HG03135 (cell line): ENCODE measurements around the gene ISLR.

Experiments used
- ATAC-seq: cut with Tn5 transposase; IDR thresholded peaks from one replicate; pipeline ENCODE4 v1.9.1; 2021; ENCODE audit warnings: mild to moderate bottlenecking, moderate library complexity; ENCODE audit not compliant: unreplicated experiment

ISLR gene

DNA sequence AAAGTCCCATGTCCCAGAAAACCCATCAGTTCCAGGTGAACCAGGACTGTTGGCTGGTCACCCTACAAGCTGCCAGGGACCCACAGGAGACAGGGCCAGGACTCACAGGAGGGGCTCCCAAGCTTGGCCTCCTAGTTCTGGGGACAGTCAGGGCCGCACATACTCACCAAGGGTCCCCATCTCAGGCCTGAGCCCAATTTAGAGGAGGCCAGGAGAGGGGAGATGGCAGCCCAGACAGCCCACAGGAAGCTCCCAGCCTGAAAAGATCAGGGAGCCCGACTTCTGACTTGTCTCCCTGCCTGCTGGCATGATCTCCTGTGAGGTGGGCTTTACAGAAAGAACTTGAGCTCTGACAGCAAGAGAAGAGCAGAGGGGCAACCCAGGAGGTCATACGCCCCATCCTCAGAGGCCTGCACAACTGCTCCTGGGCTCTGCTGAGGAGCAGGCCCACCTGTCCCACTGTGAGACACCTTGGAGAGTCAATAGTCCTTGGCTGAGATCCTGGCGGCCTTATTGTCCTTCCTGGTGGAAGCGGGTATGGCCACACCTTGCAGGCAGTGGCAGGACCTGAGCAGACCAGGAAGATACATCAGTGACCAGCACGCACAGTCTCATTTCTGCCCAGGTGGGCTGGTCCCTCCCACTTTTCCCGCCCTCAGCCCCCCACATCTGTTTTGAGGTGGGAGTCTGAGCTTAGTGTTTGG lies 2.5 kb upstream of the ISLR start:
- no peak for ATAC-seq

DNA sequence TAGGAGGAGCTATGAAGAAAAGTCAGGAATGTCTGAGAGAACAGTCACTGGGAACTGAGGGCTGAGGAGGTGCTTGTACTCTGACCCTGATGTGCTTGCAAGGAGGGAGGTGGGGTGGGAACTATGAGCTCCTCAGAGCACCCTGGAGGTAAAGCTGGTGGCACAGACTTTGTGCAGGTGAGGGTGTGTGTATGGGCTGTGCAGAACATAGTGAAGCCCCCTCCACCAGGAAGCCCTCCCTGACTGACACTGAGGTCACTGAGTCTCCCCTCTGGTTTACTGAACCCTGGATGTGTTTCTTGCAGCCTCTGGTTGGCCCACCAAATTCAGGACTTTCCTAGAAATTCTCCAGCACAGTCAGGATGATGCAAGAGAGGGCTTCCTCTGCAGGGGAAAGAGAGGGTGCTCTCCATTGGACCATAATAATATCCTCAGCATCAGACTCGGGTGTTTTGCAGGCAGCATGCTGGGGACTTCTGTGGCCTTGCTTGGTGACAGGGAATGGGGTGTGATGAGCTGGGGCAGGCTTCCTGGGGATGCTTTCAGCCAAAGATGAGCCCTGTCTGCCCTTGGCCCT lies 1.5 kb upstream of the ISLR start:
- no peak for ATAC-seq

DNA sequence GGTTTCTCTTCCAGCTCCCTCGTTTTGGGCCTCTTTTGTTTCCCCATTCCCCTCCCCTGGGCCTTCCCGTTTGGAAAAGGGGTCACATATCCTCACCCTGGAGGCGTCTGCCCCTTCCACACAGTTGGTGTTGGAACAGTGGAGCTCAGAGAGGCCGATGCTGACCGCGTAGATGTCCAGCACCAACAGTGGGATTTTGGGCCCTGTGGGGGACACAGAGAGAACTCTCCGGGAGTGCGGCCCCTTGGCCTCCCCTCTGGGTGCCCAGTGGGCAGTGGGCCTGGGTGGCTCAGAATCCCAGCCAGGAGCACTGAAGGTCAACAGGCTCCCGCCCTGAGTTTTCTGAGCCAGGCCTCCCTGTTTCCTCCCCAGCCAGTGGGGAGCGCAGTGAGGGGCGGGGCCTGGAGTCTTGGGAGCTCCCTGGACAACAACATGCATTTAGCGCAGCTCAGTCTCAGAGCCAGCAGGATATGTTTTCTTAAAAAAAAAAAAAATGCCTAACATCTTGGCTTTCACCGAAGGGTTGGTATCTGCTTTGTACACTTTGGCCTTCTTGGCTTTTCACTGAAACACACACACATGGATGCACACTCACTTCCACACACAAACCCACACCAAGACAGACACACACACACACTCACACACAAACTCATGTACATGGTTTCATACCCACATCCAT lies 670 bp upstream of the ISLR start:
- ATAC-seq, result no peak

- ATAC-seq, result no peak
Observed at GRCh38 chr15:74174219-74174957, 878 bp downstream of the ISLR start.

DNA sequence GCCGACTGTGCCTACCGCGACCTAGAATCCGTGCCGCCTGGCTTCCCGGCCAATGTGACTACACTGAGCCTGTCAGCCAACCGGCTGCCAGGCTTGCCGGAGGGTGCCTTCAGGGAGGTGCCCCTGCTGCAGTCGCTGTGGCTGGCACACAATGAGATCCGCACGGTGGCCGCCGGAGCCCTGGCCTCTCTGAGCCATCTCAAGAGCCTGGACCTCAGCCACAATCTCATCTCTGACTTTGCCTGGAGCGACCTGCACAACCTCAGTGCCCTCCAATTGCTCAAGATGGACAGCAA lies 1.4 kb downstream of the ISLR start:
- ATAC-seq, result no peak

GRCh38 chr15:74175271-74176191 lies 2.0 kb downstream of the ISLR start:
- ATAC-seq, result no peak

DNA sequence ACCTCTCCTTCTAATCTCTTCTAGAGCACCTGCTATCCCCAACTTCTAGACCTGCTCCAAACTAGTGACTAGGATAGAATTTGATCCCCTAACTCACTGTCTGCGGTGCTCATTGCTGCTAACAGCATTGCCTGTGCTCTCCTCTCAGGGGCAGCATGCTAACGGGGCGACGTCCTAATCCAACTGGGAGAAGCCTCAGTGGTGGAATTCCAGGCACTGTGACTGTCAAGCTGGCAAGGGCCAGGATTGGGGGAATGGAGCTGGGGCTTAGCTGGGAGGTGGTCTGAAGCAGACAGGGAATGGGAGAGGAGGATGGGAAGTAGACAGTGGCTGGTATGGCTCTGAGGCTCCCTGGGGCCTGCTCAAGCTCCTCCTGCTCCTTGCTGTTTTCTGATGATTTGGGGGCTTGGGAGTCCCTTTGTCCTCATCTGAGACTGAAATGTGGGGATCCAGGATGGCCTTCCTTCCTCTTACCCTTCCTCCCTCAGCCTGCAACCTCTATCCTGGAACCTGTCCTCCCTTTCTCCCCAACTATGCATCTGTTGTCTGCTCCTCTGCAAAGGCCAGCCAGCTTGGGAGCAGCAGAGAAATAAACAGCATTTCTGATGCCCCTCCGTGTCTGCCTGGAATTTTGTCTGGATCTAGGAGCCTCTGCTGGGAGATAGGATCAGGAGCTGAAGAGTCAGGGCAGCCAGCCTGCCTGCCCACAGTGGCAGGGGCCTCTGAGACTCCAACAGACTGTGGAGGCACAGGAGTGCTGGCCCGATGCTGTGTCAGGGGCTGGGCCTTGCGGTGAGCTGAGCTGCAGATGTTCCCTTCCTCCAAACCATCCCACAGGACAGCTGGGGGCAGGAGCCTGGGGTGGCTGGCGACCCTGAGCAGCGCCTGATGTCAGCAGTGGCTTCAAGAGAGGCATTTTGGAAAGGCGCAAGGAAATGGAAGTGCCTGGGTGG lies 3.0 kb downstream of the ISLR start:
- no peak for ATAC-seq

DNA sequence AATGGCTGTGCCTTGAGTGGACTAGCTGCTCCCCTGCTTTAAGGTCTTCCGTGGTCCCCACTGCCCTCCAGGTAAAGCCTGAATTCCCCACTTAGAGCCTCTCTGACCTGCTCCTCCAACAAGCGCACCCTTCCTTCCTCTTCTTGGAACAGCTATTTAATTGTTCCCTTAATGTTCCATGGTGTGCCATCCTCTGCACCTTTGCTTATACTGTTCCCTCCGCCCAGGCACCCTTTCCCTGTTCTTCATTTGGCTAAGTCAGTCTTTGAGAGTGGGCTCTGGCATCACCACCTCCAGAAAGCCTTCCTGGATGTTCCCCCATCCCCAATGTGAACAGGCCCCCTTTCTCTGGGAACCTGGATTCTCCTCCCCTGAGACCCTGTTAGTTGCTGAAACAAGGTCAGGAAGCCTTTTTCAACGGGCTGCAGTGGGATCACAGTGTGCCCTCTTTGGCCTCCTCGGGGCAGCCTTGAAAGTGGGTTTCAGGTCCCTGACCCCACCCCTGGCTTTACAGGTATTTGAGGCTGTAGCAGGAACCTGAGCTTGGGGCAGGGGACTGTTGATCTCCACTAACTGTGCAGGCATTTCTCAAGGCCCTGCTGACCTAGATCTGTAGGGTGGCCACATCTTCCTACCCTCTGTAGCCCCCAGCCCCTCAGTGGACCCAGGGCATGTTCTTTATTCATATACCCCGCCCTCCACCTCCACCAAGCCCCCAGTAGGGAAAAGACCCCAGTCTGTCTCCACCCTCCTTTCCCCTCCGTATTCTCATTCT lies 5.0 kb downstream of the ISLR start:
- ATAC-seq, result no peak

DNA sequence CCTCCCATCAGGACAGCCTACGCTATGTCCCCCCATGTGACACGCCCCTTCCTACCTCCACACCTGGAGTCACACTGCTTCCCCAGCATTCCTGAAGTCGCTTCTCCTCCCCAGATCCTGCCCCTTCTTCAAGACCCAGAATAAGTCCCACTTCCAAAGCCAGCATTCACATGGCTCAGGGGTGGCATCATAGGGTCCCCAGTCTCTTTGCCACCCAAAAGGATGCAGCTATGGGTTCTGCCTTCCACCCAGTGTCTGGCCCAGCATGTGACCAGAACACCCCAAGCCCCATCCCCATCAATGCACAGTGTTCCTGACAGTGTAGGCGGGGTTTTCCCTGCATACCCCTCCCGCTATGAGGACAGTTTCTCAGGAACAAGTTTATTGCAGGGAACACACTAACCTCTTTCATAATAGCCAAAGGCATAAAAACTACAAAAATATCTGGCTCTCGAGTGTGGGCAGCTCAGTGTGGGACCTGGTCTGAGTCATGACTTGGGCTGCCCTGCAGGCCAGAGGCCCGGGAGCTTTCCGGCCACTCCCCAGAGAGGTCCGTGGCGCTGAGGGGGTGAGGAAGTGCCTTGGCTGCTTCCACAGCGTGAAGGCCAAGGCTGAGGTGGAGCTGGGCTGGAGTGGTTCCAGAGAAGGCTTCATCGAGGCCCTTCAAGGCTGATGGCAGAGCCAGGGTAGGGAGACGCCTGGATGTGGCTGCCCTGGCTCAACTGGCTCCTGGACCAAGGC lies 5.8 kb downstream of the ISLR start:
- ATAC-seq, result no peak

- no peak for ATAC-seq
Observed at GRCh38 chr15:74179983-74180880, 6.7 kb downstream of the ISLR start.

- no peak for ATAC-seq
Observed at GRCh38 chr15:74180881-74181602, 7.5 kb downstream of the ISLR start.

DNA sequence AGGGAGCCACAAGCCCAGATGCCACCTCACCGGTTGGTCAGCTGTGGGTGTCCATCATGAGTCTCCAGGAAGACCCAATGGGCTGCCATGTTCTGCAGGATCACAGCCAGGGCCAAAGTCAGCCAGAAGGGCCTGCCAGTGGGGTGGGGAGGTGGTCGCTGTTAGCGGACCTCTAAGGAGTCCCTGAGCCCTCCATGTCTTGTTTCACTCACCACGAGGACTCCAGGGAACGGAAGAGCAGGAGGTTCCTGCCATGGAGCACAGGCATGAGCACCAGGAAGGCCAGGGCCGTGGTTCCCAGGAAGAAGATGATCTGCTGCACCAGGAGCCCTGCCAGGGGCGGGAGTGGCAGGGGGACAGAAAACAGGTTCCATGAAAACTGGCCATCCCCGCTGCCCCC lies 8.6 kb downstream of the ISLR start:
- ATAC-seq, result no peak

- no peak for ATAC-seq
Observed at GRCh38 chr15:74184582-74185091, 11.1 kb downstream of the ISLR start.

GRCh38 chr15:74185710-74186348 lies 12.3 kb downstream of the ISLR start:
- no peak for ATAC-seq

DNA sequence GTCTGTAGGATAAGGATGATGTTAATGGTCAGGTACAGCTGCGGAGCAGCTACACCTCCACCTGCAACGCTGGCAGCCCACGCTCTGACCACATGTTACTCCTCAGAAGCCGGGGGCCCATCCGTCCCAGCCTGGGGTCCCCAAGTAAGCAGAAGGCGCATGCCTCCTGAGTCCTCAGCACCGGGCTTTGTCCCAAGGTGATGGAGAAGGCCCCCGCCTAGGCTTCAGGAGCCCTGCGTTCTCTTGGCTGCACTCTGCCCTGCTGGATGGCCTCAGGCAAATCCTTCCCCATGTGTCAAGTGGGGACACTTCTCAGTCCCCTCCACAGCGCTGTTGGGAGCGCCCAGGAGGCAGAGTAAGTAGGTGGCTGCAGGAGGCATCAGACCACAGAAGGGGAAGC lies 14.7 kb downstream of the ISLR start:
- no peak for ATAC-seq

GRCh38 chr15:74191798-74192197 lies 18.3 kb downstream of the ISLR start:
- no peak for ATAC-seq
